GM23338 (cell line): ENCODE data around the gene LTBP3. TPM values are rescaled to one million over a fixed set of nuclear protein-coding genes. Genes with fewer than 3 reads are reported as not detected.
A peak's percentile ranks its signal among the peaks of the same experiment; 100 is the strongest.

ENCODE experiments used
- ATAC-seq: fragments of 200-7000 bp; cut with Tn5 transposase; 3 replicates; pipeline ENCODE4 v1.9.1; 2020
- DNase-seq: peaks from one replicate; pipeline ENCODE4 v3.0.0-alpha.2; 2015; ENCODE audit warnings: low spot score
- H2AFZ ChIP-seq: fragments of 200-600 bp; sonication (generic); 2 replicates; pipeline ENCODE4 v1.8.0; 2016; ENCODE audit warnings: antibody characterized with exemption, mild to moderate bottlenecking, moderate library complexity
- H3F3A ChIP-seq: fragments of 200-600 bp; sonication (generic); replicated peaks from 2 replicates; pipeline ENCODE4 v1.8.0; 2017; ENCODE audit warnings: antibody characterized with exemption, mixed run types, low read depth
- H3K27ac ChIP-seq: fragments of 200-600 bp; sonication (generic); 2 replicates; pipeline ENCODE4 v1.6.1; 2016; ENCODE audit warnings: low read depth
- H3K27me3 ChIP-seq: fragments of 200-600 bp; sonication (generic); 2 replicates; pipeline ENCODE4 v1.8.0; 2016; ENCODE audit warnings: mild to moderate bottlenecking, mixed run types, moderate library complexity; ENCODE audit not compliant: insufficient read depth
- H3K36me3 ChIP-seq: fragments of 200-600 bp; sonication (generic); 2 replicates; pipeline ENCODE4 v1.8.0; 2016; ENCODE audit warnings: mild to moderate bottlenecking; ENCODE audit not compliant: insufficient read depth
- H3K4me1 ChIP-seq: fragments of 200-600 bp; sonication (generic); 2 replicates; pipeline ENCODE4 v1.8.0; 2016; ENCODE audit warnings: mild to moderate bottlenecking, moderate library complexity; ENCODE audit not compliant: insufficient read depth
- H3K4me2 ChIP-seq: fragments of 200-600 bp; sonication (generic); 2 replicates; pipeline ENCODE4 v1.7.1; 2017; ENCODE audit warnings: mixed run types
- H3K4me3 ChIP-seq: fragments of 200-600 bp; sonication (generic); 2 replicates; pipeline ENCODE4 v1.6.1; 2016; ENCODE audit warnings: mixed run types
- H3K79me2 ChIP-seq: fragments of 200-600 bp; sonication (generic); replicated peaks from 2 replicates; pipeline ENCODE4 v1.8.0; 2017; ENCODE audit warnings: mild to moderate bottlenecking; ENCODE audit not compliant: insufficient read depth
- H3K9me2 ChIP-seq: fragments of 200-600 bp; sonication (generic); 2 replicates; pipeline ENCODE4 v1.8.0; 2017; ENCODE audit not compliant: insufficient read depth
- H4K20me1 ChIP-seq: fragments of 200-600 bp; sonication (generic); replicated peaks from 2 replicates; pipeline ENCODE4 v1.8.0; 2017; ENCODE audit warnings: mild to moderate bottlenecking; ENCODE audit not compliant: insufficient read depth
- H3K27ac Mint-ChIP-seq: 2 replicates; pipeline ENCODE4 v1.8.0; 2020; ENCODE audit warnings: inconsistent platforms, mild to moderate bottlenecking, moderate library complexity, mixed read lengths
- H3K27me3 Mint-ChIP-seq: 3 replicates; pipeline ENCODE4 v1.8.0; 2022; ENCODE audit warnings: low read depth, mild to moderate bottlenecking, moderate library complexity, mixed read lengths, inconsistent platforms; ENCODE audit not compliant: insufficient read depth, poor library complexity
- H3K36me3 Mint-ChIP-seq: 3 replicates; pipeline ENCODE4 v1.8.0; 2021; ENCODE audit warnings: low read depth, mild to moderate bottlenecking, inconsistent platforms, moderate library complexity, mixed read lengths
- H3K4me1 Mint-ChIP-seq: 3 replicates; pipeline ENCODE4 v1.8.0; 2020; ENCODE audit warnings: mild to moderate bottlenecking, inconsistent platforms, mixed read lengths
- H3K4me3 Mint-ChIP-seq: 3 replicates; pipeline ENCODE4 v1.8.0; 2021; ENCODE audit warnings: moderate library complexity, mild to moderate bottlenecking, inconsistent platforms, mixed read lengths
- H3K9me3 Mint-ChIP-seq: 3 replicates; pipeline ENCODE4 v1.8.0; 2020; ENCODE audit warnings: moderate library complexity, mild to moderate bottlenecking, inconsistent platforms, mixed read lengths
- CREB1 ChIP-seq: fragments of 250-450 bp; sonication (Bioruptor Pico); IDR thresholded peaks from 2 replicates; pipeline ENCODE4 v1.5.0; 2020; ENCODE audit warnings: low read depth, mild to moderate bottlenecking, moderate library complexity
- CTCF ChIP-seq, 2 experiments: fragments of 200-600 bp in 1 of 2; sonication (generic) in 1 of 2; conservative IDR thresholded peaks; 2 replicates each; pipeline versions ENCODE4 v1.5.1 to v1.6.1; 2016 to 2017; ENCODE audit warnings: antibody characterized with exemption in 2 of 2, low read depth in 2 of 2, mild to moderate bottlenecking in 2 of 2, moderate library complexity in 1 of 2
- ETS1 ChIP-seq: IDR thresholded peaks from 2 replicates; pipeline ENCODE4 v1.6.1; 2016; ENCODE audit warnings: antibody characterized with exemption
- EZH2phosphoT487 ChIP-seq: fragments of 200-600 bp; sonication (generic); IDR thresholded peaks from one replicate; pipeline ENCODE4 v1.8.1; 2018; ENCODE audit warnings: antibody characterized with exemption; ENCODE audit not compliant: unreplicated experiment
- POLR2AphosphoS5 ChIP-seq: IDR thresholded peaks from 2 replicates; pipeline ENCODE4 v1.6.1; 2016; ENCODE audit warnings: antibody characterized with exemption, low read depth
- STAT1 ChIP-seq: IDR thresholded peaks from one replicate; pipeline ENCODE4 v1.6.1; 2016; ENCODE audit warnings: antibody characterized with exemption; ENCODE audit not compliant: unreplicated experiment
- ZNF114 ChIP-seq: fragments of 250-450 bp; sonication (Bioruptor Pico); IDR thresholded peaks from 2 replicates; pipeline ENCODE4 v1.5.0; 2020; ENCODE audit warnings: mild to moderate bottlenecking, moderate library complexity
- polyA plus RNA-seq: library from polyadenylated mRNA; unstranded; fragments of >200 nt; fragmentation: Nextera tagmentation; extraction: Ambion mirVana; gene quantifications from 2 replicates; pipeline ENCODE4 v1.2.1, GENCODE V29; 2016
- total RNA-seq: library from RNA; depleted of rRNA; stranded (reverse); fragments of >200 nt; shearing (Covaris generic); gene quantifications from 2 replicates; pipeline ENCODE4 v1.2.3, GENCODE V29; 2014

Gene LTBP3
- total and polyA plus RNA-seq, 2 experiments from 2014 or later: 9.5 to 29.2 TPM

- peak; percentile 61 for ATAC-seq
- peaks cover 53% of the 10 kb centered on the region for H3K27me3 ChIP-seq
- TF ChIP-seq POLR2AphosphoS5 (peak; percentile 48), ETS1 (no peak), EZH2phosphoT487 (no peak), ZNF114 (no peak), STAT1 (no peak), CTCF (conservative IDR thresholded peaks at IDR 0.05; ENCODE audit: low read depth in 2 of 2) (peak in 1 of 2 experiments; percentile 41; a peak in 2 of 4 replicates)
- H3K4me3 Mint-ChIP-seq: peak overlapping the region; percentile 67
- H3F3A ChIP-seq: peaks cover 26% of the 10 kb centered on the region; the same call in 1 of the 2 replicates
- peak overlapping the region; percentile 87 for H3K4me2 ChIP-seq
- no peak overlapping the region for H3K27ac Mint-ChIP-seq
- H3K27ac ChIP-seq: no peak overlapping the region
- no peaks in the 10 kb centered on the region for H3K9me2 ChIP-seq
- H3K4me1 Mint-ChIP-seq: peaks cover 19% of the 10 kb centered on the region
- no peaks in the 10 kb centered on the region for H3K9me3 Mint-ChIP-seq
- H3K79me2 ChIP-seq: no peaks in the 10 kb centered on the region
- H3K36me3 Mint-ChIP-seq: peaks cover 2% of the 10 kb centered on the region; the same call in 1 of the 3 replicates
- peaks cover 13% of the 10 kb centered on the region; the same call in 1 of the 2 replicates for H3K4me1 ChIP-seq
- H2AFZ ChIP-seq: peak overlapping the region; percentile 81
- H3K27me3 Mint-ChIP-seq: peaks cover 50% of the 10 kb centered on the region
- DNase-seq: peak; percentile 90
- H3K36me3 ChIP-seq: no peaks in the 10 kb centered on the region
- peak overlapping the region; percentile 62 for H3K4me3 ChIP-seq
- no peaks in the 10 kb centered on the region for H4K20me1 ChIP-seq
Measured at GRCh38 chr11:65591939-65592857, 34.0 kb upstream of the LTBP3 start.

- H3K4me1 ChIP-seq: peaks cover 13% of the 10 kb centered on the region; the same call in 1 of the 2 replicates
- no peak for TF ChIP-seq CREB1 (CRISPR knock-in tag)
- no peak for TF ChIP-seq STAT1
- no peak overlapping the region for H3K27ac Mint-ChIP-seq
- no peak overlapping the region for H3K4me2 ChIP-seq
- H3K27me3 ChIP-seq: peaks cover 71% of the 10 kb centered on the region
- ATAC-seq: no peak
- H3K36me3 Mint-ChIP-seq: peaks cover 2% of the 10 kb centered on the region; the same call in 1 of the 3 replicates
- no peak overlapping the region for H3K27ac ChIP-seq
- no peaks in the 10 kb centered on the region for H4K20me1 ChIP-seq
- peaks cover 60% of the 10 kb centered on the region for H3K27me3 Mint-ChIP-seq
- H3K9me2 ChIP-seq: no peaks in the 10 kb centered on the region
- no peak for DNase-seq
- no peak overlapping the region for H3K4me3 ChIP-seq
- no peak overlapping the region for H2AFZ ChIP-seq
- H3K4me3 Mint-ChIP-seq: peak overlapping the region; percentile 30; the same call in 1 of the 3 replicates
- peaks cover 26% of the 10 kb centered on the region for H3K4me1 Mint-ChIP-seq
- no peaks in the 10 kb centered on the region for H3K79me2 ChIP-seq
- no peaks in the 10 kb centered on the region for H3K9me3 Mint-ChIP-seq
- no peaks in the 10 kb centered on the region for H3K36me3 ChIP-seq
- H3F3A ChIP-seq: peaks cover 36% of the 10 kb centered on the region
Measured at GRCh38 chr11:65590240-65590738, 32.1 kb upstream of the LTBP3 start.
